A549 treated with RU486 at 1 μM for 4 hours (cell line): ENCODE data around the gene RAB5IF. TPM values are rescaled to one million over a fixed set of nuclear protein-coding genes. Genes with fewer than 3 reads are reported as not detected.

Source experiments
- total RNA-seq: library from RNA; stranded (reverse); fragments of 200-300 nt; extraction: Qiagen RNA extraction; gene quantifications from 5 replicates; pipeline ENCODE4 v1.2.3, GENCODE V29; 2022; ENCODE audit warnings: low read depth

Gene RAB5IF
- 207 to 323 TPM (median 274 TPM) in 5 replicates for total RNA-seq

DNA sequence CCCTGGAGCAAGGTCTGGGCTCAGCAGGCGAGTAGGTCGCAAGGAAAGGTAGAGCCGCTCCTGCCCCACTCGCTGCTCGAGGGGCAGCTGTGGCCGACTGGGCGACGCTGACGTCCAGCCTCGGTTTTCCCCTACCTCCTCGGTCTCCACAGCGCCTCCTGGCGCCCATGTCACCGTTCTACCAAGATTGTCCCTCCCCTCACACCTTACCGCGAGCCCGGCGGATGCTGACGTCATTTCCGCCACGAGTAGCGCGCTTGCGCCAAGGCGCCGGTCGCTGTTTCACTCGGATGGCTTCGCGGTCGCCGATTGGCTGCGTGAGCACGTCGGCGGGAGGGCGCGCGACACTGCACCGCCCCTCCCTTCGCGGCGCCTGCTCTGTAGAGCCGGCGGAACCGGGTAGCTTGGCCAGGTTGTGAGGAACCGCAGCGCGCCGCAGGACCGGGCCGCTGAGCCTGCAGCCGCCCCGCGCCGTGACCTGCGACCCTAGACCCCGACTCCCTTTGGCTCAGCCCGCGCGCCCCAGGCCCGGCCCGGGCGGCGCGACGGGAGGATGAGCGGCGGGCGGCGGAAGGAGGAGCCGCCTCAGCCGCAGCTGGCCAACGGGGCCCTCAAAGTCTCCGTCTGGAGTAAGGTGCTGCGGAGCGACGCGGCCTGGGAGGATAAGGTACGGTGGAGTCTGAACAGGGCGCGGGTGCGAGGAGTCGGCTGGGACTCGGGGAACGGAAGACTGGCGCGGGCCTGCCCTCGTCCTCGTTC is at the start of gene RAB5IF:
TSS of gene RAB5IF (plus strand) at position 381 of the 759 bp plus-strand sequence. CDS start at position 554, 173 bp downstream.

GRCh38 chr20:36573103-36573797 is 32.3 kb upstream of the RAB5IF start, which contains the start of gene TGIF2:
Gene TGIF2 (plus strand): TSS chr20:36573597. CDS start chr20:36578775, 5,178 bp downstream.

GRCh38 chr20:36645998-36646397 is 40.4 kb downstream of the RAB5IF start, which contains the start of gene SLA2:
Gene SLA2 (minus strand): TSS chr20:36646196. CDS start chr20:36641335, 4,861 bp downstream.

Other genes starting within 250 kb of the RAB5IF start
- gene MYL9, start 64.3 kb upstream of the RAB5IF start, total RNA-seq: 14.8 to 28.9 TPM (median 19.9 TPM) in 5 replicates
- 3.6 to 5.0 TPM (median 4.7 TPM) in 5 replicates for gene TGIF2, start 32.2 kb upstream of the RAB5IF start, total RNA-seq
- gene SLA2, start 40.4 kb downstream of the RAB5IF start, total RNA-seq: not detected in 5 replicates
- 21.4 to 22.9 TPM (median 22.0 TPM) in 5 replicates for gene NDRG3, start 140.3 kb downstream of the RAB5IF start, total RNA-seq
- 19.2 to 28.1 TPM (median 25.2 TPM) in 5 replicates for gene DSN1, start 168.0 kb downstream of the RAB5IF start, total RNA-seq